HCT116 (cell line): ENCODE data around the gene EPN1. TPM values are rescaled to one million over a fixed set of nuclear protein-coding genes. Genes with fewer than 3 reads are reported as not detected.

Experiments
- ATAC-seq: fragments of 200-7000 bp; cut with Tn5 transposase; 2 replicates; pipeline ENCODE4 v1.9.1; 2020; ENCODE audit warnings: mild to moderate bottlenecking, moderate library complexity
- BruUV-seq: library from RNA; stranded (reverse); fragments of 400-500 nt; replicated peaks from 2 replicates; lab custom pipeline; 2021; lab: Mats Ljungman, UMichigan
- CTCF ChIA-PET: fragments of 300-600 bp; sonication (Branson Sonifier 250); formaldehyde crosslinking; loops from one replicate; lab custom pipeline; 2021; ENCODE audit warnings: antibody characterized with exemption; lab: Charles Lee
- POLR2A ChIA-PET: fragments of 300-600, 350-600 bp; sonication (Branson Sonifier 250); formaldehyde crosslinking; loops from one replicate; lab custom pipeline; 2021; ENCODE audit warnings: antibody characterized with exemption; lab: Charles Lee
- RAD21 ChIA-PET, 2 experiments: fragments of 300-600 bp; sonication (Branson Sonifier 250); formaldehyde crosslinking; loops; one replicate each; lab custom pipeline; 2023; ENCODE audit warnings: low total read pairs in 2 of 2; ENCODE audit not compliant: uncharacterized antibody in 2 of 2, unreplicated experiment in 2 of 2, low non-redundant PET in 1 of 2; lab: Charles Lee
- DNase-seq: peaks from one replicate; pipeline ENCODE4 v3.0.0-alpha.2; 2010; ENCODE audit warnings: low read depth, low spot score
- H2AFZ ChIP-seq: fragments of 200-600 bp; shearing (Covaris generic), sonication (generic); 2 replicates; pipeline ENCODE4 v1.6.1; 2017; ENCODE audit warnings: low read depth, mixed run types, mixed read lengths, antibody characterized with exemption, low read length; ENCODE audit not compliant: poor library complexity, severe bottlenecking
- H3K27ac ChIP-seq: 2 replicates; pipeline ENCODE4 v1.5.1; 2012; ENCODE audit warnings: low read depth, low read length
- H3K27me3 ChIP-seq: fragments of 200-600 bp; sonication (generic); 2 replicates; pipeline ENCODE4 v1.6.1; 2016; ENCODE audit warnings: mixed run types, low read length, mixed read lengths; ENCODE audit not compliant: insufficient read depth
- H3K36me3 ChIP-seq, 2 experiments: fragments of 200-500 bp in 1 of 2; fragments of 200-600 bp in 1 of 2; sonication (Bioruptor generic) in 1 of 2; sonication (generic) in 1 of 2; 2 replicates each; pipeline versions ENCODE4 v1.5.1 to v1.6.1; 2014 to 2016; ENCODE audit warnings: low read length in 2 of 2, inconsistent platforms in 1 of 2, mixed read lengths in 1 of 2, mixed run types in 1 of 2; ENCODE audit not compliant: insufficient read depth in 2 of 2, control insufficient read depth in 1 of 2
- H3K4me1 ChIP-seq, 2 experiments: fragments of 200-600 bp in 1 of 2; sonication (generic) in 1 of 2; 2 replicates each; pipeline versions ENCODE4 v1.5.1 to v1.6.1; 2012 to 2017; ENCODE audit warnings: low read length in 2 of 2, inconsistent platforms in 1 of 2, mild to moderate bottlenecking in 1 of 2, mixed read lengths in 1 of 2, mixed run types in 1 of 2, moderate library complexity in 1 of 2; ENCODE audit not compliant: insufficient read depth in 2 of 2, control insufficient read depth in 1 of 2
- H3K4me2 ChIP-seq: fragments of 200-600 bp; sonication (generic); 2 replicates; pipeline ENCODE4 v1.6.1; 2017; ENCODE audit warnings: mixed run types, low read length, mixed read lengths
- H3K4me3 ChIP-seq, 2 experiments: fragments of 200-600 bp in 1 of 2; sonication (generic) in 1 of 2; replicated peaks in 1 of 2; 2 replicates each; pipeline ENCODE4 v1.5.1; 2011 to 2016; ENCODE audit warnings: low read length in 2 of 2, control low read depth in 1 of 2, low read depth in 1 of 2, mild to moderate bottlenecking in 1 of 2, mixed read lengths in 1 of 2, mixed run types in 1 of 2
- H3K79me2 ChIP-seq: fragments of 200-600 bp; sonication (generic); 2 replicates; pipeline ENCODE4 v1.6.1; 2017; ENCODE audit warnings: mild to moderate bottlenecking, mixed run types, low read length, moderate library complexity, mixed read lengths; ENCODE audit not compliant: insufficient read depth
- H3K9ac ChIP-seq: fragments of 200-600 bp; sonication (generic); 2 replicates; pipeline ENCODE4 v1.6.1; 2016; ENCODE audit warnings: low read length, mixed read lengths
- H3K9me2 ChIP-seq: fragments of 200-600 bp; sonication (generic), shearing (Covaris generic); 2 replicates; pipeline ENCODE4 v1.6.1; 2017; ENCODE audit warnings: mixed run types, mild to moderate bottlenecking, moderate library complexity; ENCODE audit not compliant: insufficient read depth
- H3K9me3 ChIP-seq, 2 experiments: fragments of 200-500 bp in 1 of 2; fragments of 200-600 bp in 1 of 2; sonication (Bioruptor generic) in 1 of 2; sonication (generic) in 1 of 2; 2 replicates each; pipeline ENCODE4 v1.6.1; 2014 to 2017; ENCODE audit warnings: low read length in 2 of 2, mixed read lengths in 2 of 2, inconsistent platforms in 1 of 2, low read depth in 1 of 2, mild to moderate bottlenecking in 1 of 2, mixed run types in 1 of 2, moderate library complexity in 1 of 2; ENCODE audit not compliant: control insufficient read depth in 1 of 2, insufficient read depth in 1 of 2
- H4K20me1 ChIP-seq: fragments of 200-600 bp; sonication (generic), shearing (Covaris generic); 2 replicates; pipeline ENCODE4 v1.6.1; 2017; ENCODE audit warnings: mixed run types, mild to moderate bottlenecking, moderate library complexity; ENCODE audit not compliant: insufficient read depth
- CEBPB ChIP-seq: IDR thresholded peaks from 2 replicates; pipeline ENCODE4 v1.6.1; 2012; ENCODE audit warnings: low read depth
- CTCF ChIP-seq, 3 experiments: fragments of 200-600 bp in 1 of 3; sonication (generic) in 1 of 3; IDR thresholded peaks in 2 of 3; conservative IDR thresholded peaks in 1 of 3; 2 replicates each; pipeline ENCODE4 v1.5.1; 2012 to 2017; ENCODE audit warnings: low read depth in 2 of 3, low read length in 2 of 3, antibody characterized with exemption in 1 of 3, borderline replicate concordance in 1 of 3, control low read depth in 1 of 3, mild to moderate bottlenecking in 1 of 3, mixed read lengths in 1 of 3, mixed run types in 1 of 3, moderate library complexity in 1 of 3; ENCODE audit not compliant: insufficient read depth in 1 of 3
- EGR1 ChIP-seq: IDR thresholded peaks from 2 replicates; pipeline ENCODE4 v1.6.1; 2012; ENCODE audit warnings: low read depth
- ELF1 ChIP-seq: IDR thresholded peaks from 2 replicates; pipeline ENCODE4 v1.6.1; 2012; ENCODE audit warnings: low read depth, borderline replicate concordance
- EZH2phosphoT487 ChIP-seq: fragments of 200-600 bp; IDR thresholded peaks from 2 replicates; pipeline ENCODE4 v1.6.1; 2018; ENCODE audit warnings: antibody characterized with exemption, borderline replicate concordance
- FOSL1 ChIP-seq: IDR thresholded peaks from 2 replicates; pipeline ENCODE4 v1.6.1; 2012; ENCODE audit warnings: low read depth
- RAD21 ChIP-seq: IDR thresholded peaks from 2 replicates; pipeline ENCODE4 v1.6.1; 2012; ENCODE audit warnings: low read depth, mild to moderate bottlenecking
- SP1 ChIP-seq: IDR thresholded peaks from 2 replicates; pipeline ENCODE4 v1.6.1; 2012; ENCODE audit warnings: low read depth
- TCF7L2 ChIP-seq: IDR thresholded peaks from 2 replicates; pipeline ENCODE4 v1.7.0; 2011; ENCODE audit warnings: borderline replicate concordance, inconsistent platforms; ENCODE audit not compliant: insufficient read depth, insufficient read length; ENCODE audit errors: extremely low read depth
- ZFX ChIP-seq: fragments of 450-650 bp; IDR thresholded peaks from 2 replicates; pipeline ENCODE4 v1.6.1; 2017
- ZNF274 ChIP-seq: fragments of 200-500 bp; sonication (Bioruptor generic); IDR thresholded peaks from 2 replicates; pipeline ENCODE4 v1.6.1; 2014; ENCODE audit warnings: mild to moderate bottlenecking, low read depth, low read length, inconsistent platforms
- intact Hi-C: fragments of 100-400 bp; cut with micrococcal nuclease; formaldehyde crosslinking; loops from 2 replicates; pipeline ENCODE4 v1.10.0; 2022
- total RNA-seq: library from RNA; stranded (reverse); gene quantifications from one replicate; pipeline ENCODE4 v1.2.1, GENCODE V29; 2021; ENCODE audit not compliant: unreplicated experiment
- TF ChIP-seq, protein P1 (sequence below): IDR thresholded peaks from 2 replicates; pipeline ENCODE4 v1.6.1; 2012
- TF ChIP-seq, protein P2 (sequence below): IDR thresholded peaks from 2 replicates; pipeline ENCODE4 v1.6.1; 2011; ENCODE audit warnings: mild to moderate bottlenecking, low read length, moderate library complexity; ENCODE audit not compliant: insufficient replicate concordance; ENCODE audit errors: extremely low read depth

EPN1 gene
- total RNA-seq, 1 experiment from 2014 or later: 122 TPM

DNA sequence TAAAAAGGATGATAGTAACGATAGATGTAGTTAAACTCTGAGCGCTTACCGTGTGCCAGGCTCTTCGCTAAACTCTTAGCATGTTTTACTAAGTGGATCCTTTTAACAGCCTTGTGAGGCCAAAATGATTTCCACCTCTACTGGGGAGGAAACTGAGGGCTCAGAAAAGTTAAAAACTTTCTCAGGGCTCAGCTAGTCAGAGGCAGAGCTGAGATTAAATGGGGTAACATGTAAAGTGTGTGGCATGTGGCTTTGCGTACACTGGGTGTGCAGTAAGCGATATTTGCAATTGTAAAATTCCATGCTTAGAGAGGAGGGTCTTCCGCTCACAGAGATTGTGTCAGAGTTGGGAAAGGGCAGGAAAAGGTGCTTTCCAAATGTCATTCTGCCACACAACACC, 18.5 kb upstream of the EPN1 start:
- POLR2A ChIA-PET: no interaction called here
- peak overlapping the region; percentile 79 for H3K4me2 ChIP-seq
- peaks cover 18 to 29% of the 10 kb centered on the region in 2 experiments; a peak in 3 of 4 replicates for H3K4me1 ChIP-seq
- no peaks in the 10 kb centered on the region; the same call in 1 of the 2 replicates for H4K20me1 ChIP-seq
- no peaks in the 10 kb centered on the region for H3K27me3 ChIP-seq
- H3K9ac ChIP-seq: peak overlapping the region; percentile 99
- peak overlapping the region; percentile 99 for H3K27ac ChIP-seq
- RAD21 ChIA-PET: no interaction called here
- no peaks in the 10 kb centered on the region for H3K9me3 ChIP-seq
- no peaks in the 10 kb centered on the region for H3K9me2 ChIP-seq
- DNase-seq (no peak), ATAC-seq (no peak)
- intact Hi-C loops: no loop called here
- no TSS peak for BruUV-seq
- H2AFZ ChIP-seq: no peak overlapping the region
- H3K4me3 ChIP-seq: peak overlapping the region; percentile 93 to 94
- peaks cover 64% of the 10 kb centered on the region for H3K79me2 ChIP-seq
- CTCF ChIA-PET: interaction anchor here (2.9 kb wide), 1 partner anchor 15 kb away, joined by 15 read pairs; no protein-coding TSS in a partner anchor
- H3K36me3 ChIP-seq: peaks cover 22 to 29% of the 10 kb centered on the region in 2 experiments; a peak in 3 of 4 replicates
- TF ChIP-seq SP1 (no peak), ZNF274 (no peak), EZH2phosphoT487 (no peak), ZFX (no peak), CEBPB (no peak)
- TF ChIP-seq, all 23 proteins: peak for 0

DNA sequence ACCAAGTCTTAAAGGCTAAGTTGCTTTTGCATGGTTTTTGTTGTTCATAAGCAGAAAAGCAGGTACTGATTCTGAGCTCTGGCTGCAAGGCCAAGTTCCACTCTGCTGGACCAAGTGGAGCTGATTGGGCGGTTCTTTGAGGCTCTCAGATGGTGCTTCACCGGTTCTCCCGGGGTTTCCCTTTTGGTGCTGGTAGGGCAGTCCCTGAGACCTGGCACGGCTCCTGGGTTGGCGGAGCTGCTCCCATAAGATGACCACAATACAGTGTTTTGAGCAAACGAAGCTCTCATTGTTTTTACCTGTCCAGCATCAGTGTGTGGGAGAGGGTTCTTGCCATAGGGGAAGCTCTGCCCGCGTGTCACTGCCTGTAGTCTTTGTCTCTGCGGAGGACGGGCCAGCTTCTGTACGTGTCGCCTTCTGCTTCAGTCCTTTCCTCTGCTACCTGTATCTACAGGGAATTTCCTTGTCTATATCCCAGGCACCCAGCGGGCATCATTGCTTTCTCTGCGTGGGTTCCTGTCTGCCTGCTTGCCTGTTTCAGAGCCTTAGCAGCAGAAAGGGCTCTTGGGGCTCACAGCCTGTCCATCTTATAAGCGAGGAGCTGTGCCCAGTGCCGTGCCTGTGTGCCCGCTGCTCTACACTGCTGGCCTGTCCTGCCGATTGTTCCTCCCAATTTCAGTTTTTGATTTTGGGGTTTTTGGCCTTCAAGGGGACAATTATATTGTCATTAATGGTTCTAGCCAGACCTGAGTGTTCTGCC, 17.9 kb upstream of the EPN1 start:
- ChIA-PET POLR2A (no interaction called here), RAD21 (no interaction called here), CTCF (interaction anchor here (2.9 kb wide), 1 partner anchor 14 kb away, joined by 15 read pairs; no protein-coding TSS in a partner anchor)
- Histone ChIP-seq H3K4me1 (peaks cover 18 to 29% of the 10 kb centered on the region in 2 experiments; a peak in 3 of 4 replicates), H3K79me2 (peaks cover 70% of the 10 kb centered on the region), H3K4me2 (peak overlapping the region; percentile 79), H3K27ac (peak overlapping the region; percentile 99), H3K27me3 (no peaks in the 10 kb centered on the region), H4K20me1 (no peaks in the 10 kb centered on the region; the same call in 1 of the 2 replicates), H3K9me2 (no peaks in the 10 kb centered on the region), H2AFZ (no peak overlapping the region), H3K9ac (peak overlapping the region; percentile 99), H3K36me3 (peaks cover 27 to 35% of the 10 kb centered on the region in 2 experiments; a peak in 3 of 4 replicates), H3K9me3 (no peaks in the 10 kb centered on the region), H3K4me3 (peak overlapping the region; percentile 93 to 94; a peak in 3 of 4 replicates)
- TF ChIP-seq, protein P1, sequence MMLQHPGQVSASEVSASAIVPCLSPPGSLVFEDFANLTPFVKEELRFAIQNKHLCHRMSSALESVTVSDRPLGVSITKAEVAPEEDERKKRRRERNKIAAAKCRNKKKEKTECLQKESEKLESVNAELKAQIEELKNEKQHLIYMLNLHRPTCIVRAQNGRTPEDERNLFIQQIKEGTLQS: no peak
- TF ChIP-seq CTCF (IDR thresholded peaks at IDR 0.05 in 2 of 3, conservative IDR thresholded peaks at IDR 0.05 in 1 of 3; ENCODE audit: borderline replicate concordance in 1 of 3, insufficient read depth in 1 of 3, low read depth in 2 of 3, low read length in 2 of 3): no peak
- no peak for TF ChIP-seq RAD21
- no peak for TF ChIP-seq TCF7L2
- no peak for TF ChIP-seq EGR1
- TF ChIP-seq ELF1: no peak
- TF ChIP-seq, protein P2, sequence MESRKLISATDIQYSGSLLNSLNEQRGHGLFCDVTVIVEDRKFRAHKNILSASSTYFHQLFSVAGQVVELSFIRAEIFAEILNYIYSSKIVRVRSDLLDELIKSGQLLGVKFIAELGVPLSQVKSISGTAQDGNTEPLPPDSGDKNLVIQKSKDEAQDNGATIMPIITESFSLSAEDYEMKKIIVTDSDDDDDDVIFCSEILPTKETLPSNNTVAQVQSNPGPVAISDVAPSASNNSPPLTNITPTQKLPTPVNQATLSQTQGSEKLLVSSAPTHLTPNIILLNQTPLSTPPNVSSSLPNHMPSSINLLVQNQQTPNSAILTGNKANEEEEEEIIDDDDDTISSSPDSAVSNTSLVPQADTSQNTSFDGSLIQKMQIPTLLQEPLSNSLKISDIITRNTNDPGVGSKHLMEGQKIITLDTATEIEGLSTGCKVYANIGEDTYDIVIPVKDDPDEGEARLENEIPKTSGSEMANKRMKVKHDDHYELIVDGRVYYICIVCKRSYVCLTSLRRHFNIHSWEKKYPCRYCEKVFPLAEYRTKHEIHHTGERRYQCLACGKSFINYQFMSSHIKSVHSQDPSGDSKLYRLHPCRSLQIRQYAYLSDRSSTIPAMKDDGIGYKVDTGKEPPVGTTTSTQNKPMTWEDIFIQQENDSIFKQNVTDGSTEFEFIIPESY: no peak
- no peak for TF ChIP-seq CEBPB
- TF ChIP-seq FOSL1: no peak
- intact Hi-C loops: no loop called here
- no TSS peak for BruUV-seq
- ATAC-seq (no peak), DNase-seq (no peak)
